HG03439 (cell line): ENCODE results near the gene C15orf62.

Experiments
- ATAC-seq: cut with Tn5 transposase; IDR thresholded peaks from one replicate; pipeline ENCODE4 v1.9.1; 2021; ENCODE audit warnings: mild to moderate bottlenecking, moderate library complexity; ENCODE audit not compliant: unreplicated experiment

Gene C15orf62

GRCh38 chr15:40808861-40809450, 39.2 kb downstream of the C15orf62 start:
- no peak for ATAC-seq

GRCh38 chr15:40812721-40813425, 43.1 kb downstream of the C15orf62 start:
- ATAC-seq = no peak

GRCh38 chr15:40815042-40815698, 45.4 kb downstream of the C15orf62 start:
- ATAC-seq = no peak

DNA sequence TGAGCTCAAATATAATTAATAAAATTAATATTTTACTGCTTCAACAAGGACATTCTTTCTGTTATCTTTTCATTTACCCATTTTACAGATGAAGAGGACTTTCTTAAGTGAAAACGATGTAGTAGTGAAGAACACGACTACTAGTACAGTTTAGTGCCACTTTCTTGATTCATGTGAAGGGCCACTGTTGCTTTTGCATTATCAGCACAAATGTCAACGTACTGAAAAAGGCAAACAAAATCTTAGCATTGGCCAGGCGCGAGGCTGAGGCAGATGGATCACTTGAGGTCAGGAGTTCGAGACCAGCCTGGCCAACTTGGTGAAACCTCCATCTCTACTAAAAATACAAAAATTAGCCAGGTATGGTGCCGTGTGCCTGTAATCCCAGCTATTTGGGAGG, 49.3 kb downstream of the C15orf62 start:
- ATAC-seq = no peak

- ATAC-seq = no peak
Measured at GRCh38 chr15:40821195-40821594, 51.4 kb downstream of the C15orf62 start.
